Right lobe of liver (tissue), 6 donors: ENCODE data around the gene SPAG16. TPM values are rescaled to one million over a fixed set of nuclear protein-coding genes. Genes with fewer than 3 reads are reported as not detected.

ENCODE experiments used
- ATAC-seq, 4 donors: fragments of 200-7000 bp; cut with Tn5 transposase; one replicate each; pipeline ENCODE4 v1.9.1; 2020; ENCODE audit warnings: mild to moderate bottlenecking in 4 of 4, moderate library complexity in 4 of 4
- DNase-seq, 3 donors: peaks; one replicate each; pipeline ENCODE4 v3.0.0-alpha.2; 2020
- H3K27ac ChIP-seq, 3 donors: fragments of 200-600 bp; one replicate each; pipeline ENCODE4 v1.8.0; 2022
- H3K27me3 ChIP-seq, 2 donors: fragments of 200-600 bp; one replicate each; pipeline ENCODE4 v1.8.0; 2022
- H3K36me3 ChIP-seq, 4 donors: fragments of 200-600 bp; sonication (generic) in 1 of 4; one replicate each; pipeline versions ENCODE4 v1.5.1 to v1.8.0; 2017 to 2022; ENCODE audit warnings: control low read depth in 1 of 4
- H3K4me1 ChIP-seq, 4 donors: fragments of 200-600 bp; sonication (generic) in 1 of 4; one replicate each; pipeline versions ENCODE4 v1.5.1 to v1.8.0; 2017 to 2022; ENCODE audit warnings: control low read depth in 1 of 4
- H3K4me3 ChIP-seq, 3 donors: fragments of 200-600 bp; one replicate each; pipeline ENCODE4 v1.8.0; 2022
- H3K9me3 ChIP-seq, 4 donors: fragments of 200-600 bp; sonication (generic) in 1 of 4; one replicate each; pipeline versions ENCODE4 v1.5.1 to v1.8.0; 2017 to 2022; ENCODE audit warnings: control low read depth in 1 of 4
- CTCF ChIP-seq, 4 donors: fragments of 200-600 bp in 3 of 4; fragments of 450-650 bp in 1 of 4; IDR thresholded peaks; one replicate each; pipeline versions ENCODE4 v1.5.1 to v1.8.0; 2016 to 2022; ENCODE audit warnings: antibody characterized with exemption in 4 of 4, mild to moderate bottlenecking in 2 of 4
- POLR2A ChIP-seq: fragments of 450-650 bp; IDR thresholded peaks from one replicate; pipeline ENCODE4 v1.6.1; 2017; ENCODE audit warnings: antibody characterized with exemption, mild to moderate bottlenecking
- WGBS: methylation state at CpG from one replicate; pipeline ENCODE4 v1.1.6; 2018; ENCODE audit warnings: low coverage, low lambda C conversion rate; ENCODE audit not compliant: insufficient coverage; ENCODE audit errors: missing lambda C conversion rate; 5-methylcytosine and 5-hydroxymethylcytosine counted together
- intact Hi-C, 2 donors: fragments of 100-400 bp; cut with DNase I; formaldehyde crosslinking; loops; one replicate each; pipeline versions ENCODE4 v1.11.2 to v1.14.1; 2022
- total RNA-seq, 6 experiments: library from RNA; depleted of rRNA in 2 of 6; stranded (reverse); fragments of >200 nt in 2 of 6; fragmentation: NEBNext Ultra II Directional in 3 of 6; extraction: Animal tissue kit (Norgen Biotek cat#: 25700) in 3 of 6; gene quantifications; one replicate each; pipeline versions ENCODE4 v1.1.0 to v1.2.4, GENCODE V29; 2016 to 2023
- donor health status: DM: no; HTN: yes; CAD: no.
- donor health status: DM: no; HTN: no; CAD: no.
- donor health status: DM: no; HTN: no; CAD: no.
- donor health status: DM: no; HTN: yes; CAD: no.
- donor health status: DM: no; HTN: yes; CAD: no.

The SPAG16 gene
- total RNA-seq, 6 experiments from 2014 or later: 7.2 to 15.3 (median 9.0) TPM

GRCh38 chr2:214242797-214243196 is 958.5 kb downstream of the SPAG16 start:
- 71% methylated on average over 1 of the region's 1 CpG for WGBS
- no peaks in the 10 kb centered on the region for H3K36me3 ChIP-seq
- intact Hi-C loops: no loop called here
- DNase-seq: no peak
- no peak overlapping the region for H3K4me3 ChIP-seq
- TF ChIP-seq CTCF (IDR thresholded peaks at IDR 0.05) (no peak), POLR2A (no peak)
- no peaks in the 10 kb centered on the region for H3K9me3 ChIP-seq
- H3K27me3 ChIP-seq: no peaks in the 10 kb centered on the region
- H3K27ac ChIP-seq: no peak overlapping the region
- no peaks in the 10 kb centered on the region for H3K4me1 ChIP-seq
- no peak for ATAC-seq

GRCh38 chr2:214244847-214245246 is 960.6 kb downstream of the SPAG16 start:
- 47% methylated on average over 1 of the region's 1 CpG for WGBS
- intact Hi-C loops: no loop called here
- Histone ChIP-seq H3K9me3 (no peaks in the 10 kb centered on the region), H3K27me3 (no peaks in the 10 kb centered on the region), H3K4me1 (no peaks in the 10 kb centered on the region), H3K36me3 (no peaks in the 10 kb centered on the region), H3K27ac (no peak overlapping the region), H3K4me3 (no peak overlapping the region)
- DNase-seq (no peak), ATAC-seq (no peak)
- TF ChIP-seq POLR2A (no peak), CTCF (IDR thresholded peaks at IDR 0.05) (no peak)

GRCh38 chr2:214246417-214246816 is 962.2 kb downstream of the SPAG16 start:
- H3K4me3 ChIP-seq: no peak overlapping the region
- no peaks in the 10 kb centered on the region for H3K36me3 ChIP-seq
- TF ChIP-seq CTCF (IDR thresholded peaks at IDR 0.05) (no peak), POLR2A (no peak)
- no peak overlapping the region for H3K27ac ChIP-seq
- ATAC-seq (no peak), DNase-seq (no peak)
- H3K9me3 ChIP-seq: no peaks in the 10 kb centered on the region
- no peaks in the 10 kb centered on the region for H3K4me1 ChIP-seq
- intact Hi-C loops: no loop called here
- H3K27me3 ChIP-seq: no peaks in the 10 kb centered on the region

GRCh38 chr2:214247531-214247930 is 963.3 kb downstream of the SPAG16 start:
- H3K27me3 ChIP-seq: no peaks in the 10 kb centered on the region
- H3K27ac ChIP-seq: no peak overlapping the region
- ATAC-seq (no peak), DNase-seq (no peak)
- no peaks in the 10 kb centered on the region for H3K36me3 ChIP-seq
- H3K4me1 ChIP-seq: no peaks in the 10 kb centered on the region
- intact Hi-C loops: no loop called here
- H3K4me3 ChIP-seq: no peak overlapping the region
- 58% methylated on average over 3 of the region's 3 CpGs for WGBS
- no peak for TF ChIP-seq CTCF (IDR thresholded peaks at IDR 0.05)
- TF ChIP-seq POLR2A: no peak
- no peaks in the 10 kb centered on the region for H3K9me3 ChIP-seq

GRCh38 chr2:214255046-214255445 is 970.8 kb downstream of the SPAG16 start:
- Histone ChIP-seq H3K4me3 (no peak overlapping the region), H3K9me3 (no peaks in the 10 kb centered on the region), H3K27me3 (no peaks in the 10 kb centered on the region), H3K4me1 (no peaks in the 10 kb centered on the region), H3K36me3 (no peaks in the 10 kb centered on the region), H3K27ac (no peak overlapping the region)
- intact Hi-C loops: no loop called here
- ATAC-seq: no peak
- TF ChIP-seq CTCF (IDR thresholded peaks at IDR 0.05) (no peak), POLR2A (no peak)
- no peak for DNase-seq
- 47% methylated on average over 1 of the region's 1 CpG for WGBS
